ENCODE data around the gene FMNL2. TPM values are rescaled to one million over a fixed set of nuclear protein-coding genes. Genes with fewer than 3 reads are reported as not detected.

Gene FMNL2
- total RNA-seq, 1 experiment from 2014 or later: 29.0 TPM

GRCh38 chr2:152460567-152460966, 125.6 kb downstream of the FMNL2 start:
- Histone ChIP-seq H3K4me3 (no peak overlapping the region), H4K20me1 (ENCODE audit: insufficient read depth) (no peaks in the 10 kb centered on the region), H3K27me3 (ENCODE audit: insufficient read depth, low read depth) (no peaks in the 10 kb centered on the region), H2AFZ (no peak overlapping the region), H3K4me1 (replicated peaks; ENCODE audit: insufficient read depth) (peaks cover 37% of the 10 kb centered on the region), H3K27ac (no peak overlapping the region), H3K79me2 (ENCODE audit: low read depth) (peaks cover 73% of the 10 kb centered on the region), H3F3A (ENCODE audit: insufficient read depth, low read depth) (peaks cover 18% of the 10 kb centered on the region), H3K4me2 (no peak overlapping the region), H3K9me2 (ENCODE audit: insufficient read depth) (no peaks in the 10 kb centered on the region; the same call in 1 of the 2 replicates), H3K9me3 (ENCODE audit: insufficient read depth, low read depth) (peaks cover 6% of the 10 kb centered on the region; the same call in 1 of the 2 replicates), H3K36me3 (ENCODE audit: low read depth) (no peaks in the 10 kb centered on the region)
- no peak for TF ChIP-seq EZH2 (IDR thresholded peaks at IDR 0.05; ENCODE audit: low read depth)
- no peak for TF ChIP-seq CTCF (conservative IDR thresholded peaks at IDR 0.05)
- ChIA-PET CTCF (no interaction called here), POLR2A (ENCODE audit: unreplicated experiment) (no interaction called here)
- no TSS peak for BruUV-seq (replicated peaks)
- DNase-seq: no peak
- intact Hi-C loops (cut with micrococcal nuclease; ENCODE audit: unreplicated experiment): no loop called here

GRCh38 chr2:152462120-152462519, 127.1 kb downstream of the FMNL2 start:
- intact Hi-C loops (cut with micrococcal nuclease; ENCODE audit: unreplicated experiment): no loop called here
- H3K27ac ChIP-seq: no peak overlapping the region
- H3K79me2 ChIP-seq (ENCODE audit: low read depth): peaks cover 85% of the 10 kb centered on the region
- no peaks in the 10 kb centered on the region; the same call in 1 of the 2 replicates for H3K9me2 ChIP-seq (ENCODE audit: insufficient read depth)
- no peak for DNase-seq
- peaks cover 6% of the 10 kb centered on the region for H3F3A ChIP-seq (ENCODE audit: insufficient read depth, low read depth)
- BruUV-seq (replicated peaks): no TSS peak
- peaks cover 6% of the 10 kb centered on the region; the same call in 1 of the 2 replicates for H3K9me3 ChIP-seq (ENCODE audit: insufficient read depth, low read depth)
- CTCF ChIA-PET: no interaction called here
- H4K20me1 ChIP-seq (ENCODE audit: insufficient read depth): no peaks in the 10 kb centered on the region
- no peak overlapping the region for H3K4me3 ChIP-seq
- no peaks in the 10 kb centered on the region for H3K36me3 ChIP-seq (ENCODE audit: low read depth)
- TF ChIP-seq EZH2 (IDR thresholded peaks at IDR 0.05; ENCODE audit: low read depth): no peak
- no peak for TF ChIP-seq CTCF (conservative IDR thresholded peaks at IDR 0.05)
- POLR2A ChIA-PET (ENCODE audit: unreplicated experiment): no interaction called here
- H3K4me2 ChIP-seq: no peak overlapping the region
- no peak overlapping the region for H2AFZ ChIP-seq
- H3K27me3 ChIP-seq (ENCODE audit: insufficient read depth, low read depth): no peaks in the 10 kb centered on the region
- H3K4me1 ChIP-seq (replicated peaks; ENCODE audit: insufficient read depth): peaks cover 38% of the 10 kb centered on the region

- BruUV-seq (replicated peaks): no TSS peak
- CTCF ChIA-PET: no interaction called here
Measured at GRCh38 chr2:152462779-152463178, 127.8 kb downstream of the FMNL2 start.

More at GRCh38 chr2:152462779-152463178, 127.8 kb downstream of the FMNL2 start:
- H3K27ac ChIP-seq: no peak overlapping the region
- H4K20me1 ChIP-seq (ENCODE audit: insufficient read depth): no peaks in the 10 kb centered on the region
- H2AFZ ChIP-seq: no peak overlapping the region
- H3K36me3 ChIP-seq (ENCODE audit: low read depth): no peaks in the 10 kb centered on the region
- no peak for TF ChIP-seq EZH2 (IDR thresholded peaks at IDR 0.05; ENCODE audit: low read depth)
- TF ChIP-seq CTCF (conservative IDR thresholded peaks at IDR 0.05): no peak
- no peaks in the 10 kb centered on the region for H3K27me3 ChIP-seq (ENCODE audit: insufficient read depth, low read depth)
- H3K9me2 ChIP-seq (ENCODE audit: insufficient read depth): no peaks in the 10 kb centered on the region; the same call in 1 of the 2 replicates
- no peak for DNase-seq
- H3K79me2 ChIP-seq (ENCODE audit: low read depth): peaks cover 85% of the 10 kb centered on the region
- no peak overlapping the region for H3K4me3 ChIP-seq
- H3K4me2 ChIP-seq: no peak overlapping the region
- H3K4me1 ChIP-seq (replicated peaks; ENCODE audit: insufficient read depth): peaks cover 38% of the 10 kb centered on the region
- POLR2A ChIA-PET (ENCODE audit: unreplicated experiment): no interaction called here
- intact Hi-C loops (cut with micrococcal nuclease; ENCODE audit: unreplicated experiment): no loop called here
- H3F3A ChIP-seq (ENCODE audit: insufficient read depth, low read depth): peaks cover 2% of the 10 kb centered on the region; the same call in 1 of the 2 replicates
- peaks cover under 1% of the 10 kb centered on the region; the same call in 1 of the 2 replicates for H3K9me3 ChIP-seq (ENCODE audit: insufficient read depth, low read depth)

Measured in PC-9 (cell line).